Stimulated activated CD4-positive, alpha-beta T cell treated with anti-CD3 and anti-CD28 coated beads, Interleukin-1b, Interleukin-23, amount 100 ng/mL, for 48 hours (primary cell): Measurements from ENCODE around the gene TPBGL.

Experiments
- DNase-seq: peaks from one replicate; pipeline ENCODE4 v3.0.0-alpha.2; 2020

TPBGL gene

GRCh38 chr11:75246671-75247350 lies 6.2 kb downstream of the TPBGL start:
- DNase-seq = no peak

GRCh38 chr11:75248924-75249256 lies 8.3 kb downstream of the TPBGL start:
- DNase-seq = no peak

GRCh38 chr11:75249704-75250103 lies 9.1 kb downstream of the TPBGL start:
- DNase-seq = no peak

- no peak for DNase-seq
Measured at GRCh38 chr11:75254326-75254725, 13.8 kb downstream of the TPBGL start.

GRCh38 chr11:75260396-75261170 lies 20.0 kb downstream of the TPBGL start:
- DNase-seq = no peak

GRCh38 chr11:75261902-75262361 lies 21.4 kb downstream of the TPBGL start:
- DNase-seq = no peak

GRCh38 chr11:75262436-75262835 lies 21.9 kb downstream of the TPBGL start:
- no peak for DNase-seq

GRCh38 chr11:75262961-75263852 lies 22.6 kb downstream of the TPBGL start:
- no peak for DNase-seq

- DNase-seq = peak; percentile 24
Measured at GRCh38 chr11:75263944-75264349, 23.4 kb downstream of the TPBGL start.

- DNase-seq = no peak
Measured at GRCh38 chr11:75264356-75264755, 23.8 kb downstream of the TPBGL start.

GRCh38 chr11:75264971-75265370 lies 24.4 kb downstream of the TPBGL start:
- no peak for DNase-seq

- DNase-seq = no peak
Measured at GRCh38 chr11:75265851-75266531, 25.4 kb downstream of the TPBGL start.

GRCh38 chr11:75267171-75267970 lies 26.8 kb downstream of the TPBGL start:
- no peak for DNase-seq

GRCh38 chr11:75268626-75269366 lies 28.2 kb downstream of the TPBGL start:
- DNase-seq = no peak

- DNase-seq = no peak
Measured at GRCh38 chr11:75269367-75269660, 28.7 kb downstream of the TPBGL start.

- no peak for DNase-seq
Measured at GRCh38 chr11:75269896-75270295, 29.3 kb downstream of the TPBGL start.

GRCh38 chr11:75270896-75271418 lies 30.4 kb downstream of the TPBGL start:
- no peak for DNase-seq

- DNase-seq = no peak
Measured at GRCh38 chr11:75271730-75272129, 31.2 kb downstream of the TPBGL start.

- no peak for DNase-seq
Measured at GRCh38 chr11:75272391-75272790, 31.8 kb downstream of the TPBGL start.

- DNase-seq = no peak
Measured at GRCh38 chr11:75272821-75273301, 32.3 kb downstream of the TPBGL start.
